ENCODE data around the gene NEU1.
"Not testable (repeated sequence)": the region's sequence is repeated elsewhere in the genome, so short reads cannot be mapped to it uniquely, and the experiment has no call there.

NEU1 gene

GRCh38 chr6:31862344-31863235, at the start of gene NEU1:
Gene NEU1 (minus strand): TSS chr6:31862821. CDS start chr6:31862776, 45 bp downstream.
- DNase-seq (ENCODE audit: low read depth in 2 of 2) = peak; percentile 99 to 100

GRCh38 chr6:31911826-31912585, 49.4 kb upstream of the NEU1 start:
- no peak for DNase-seq (ENCODE audit: low read depth in 2 of 2)

DNA sequence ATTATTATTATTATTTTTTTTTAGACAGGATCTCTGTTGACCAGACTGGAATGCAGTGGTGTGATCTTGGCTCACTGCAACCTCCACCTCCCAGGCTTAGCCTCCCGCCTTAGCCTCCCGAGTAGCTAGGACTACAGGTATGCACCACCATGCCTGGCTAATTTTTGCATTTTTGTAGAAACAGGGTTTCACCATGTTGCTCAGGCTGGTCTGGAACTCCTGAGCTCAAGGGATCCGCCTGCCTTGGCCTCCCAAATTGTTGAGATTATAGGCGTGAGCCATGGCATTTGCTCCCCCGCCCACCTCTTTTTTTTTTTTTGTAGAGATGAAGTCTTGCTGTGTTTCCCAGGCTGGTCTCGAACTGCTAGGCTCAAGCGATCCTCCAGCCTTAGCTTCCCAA, 46.7 kb upstream of the NEU1 start:
- DNase-seq (ENCODE audit: low read depth in 2 of 2) = not testable (repeated sequence)

DNA sequence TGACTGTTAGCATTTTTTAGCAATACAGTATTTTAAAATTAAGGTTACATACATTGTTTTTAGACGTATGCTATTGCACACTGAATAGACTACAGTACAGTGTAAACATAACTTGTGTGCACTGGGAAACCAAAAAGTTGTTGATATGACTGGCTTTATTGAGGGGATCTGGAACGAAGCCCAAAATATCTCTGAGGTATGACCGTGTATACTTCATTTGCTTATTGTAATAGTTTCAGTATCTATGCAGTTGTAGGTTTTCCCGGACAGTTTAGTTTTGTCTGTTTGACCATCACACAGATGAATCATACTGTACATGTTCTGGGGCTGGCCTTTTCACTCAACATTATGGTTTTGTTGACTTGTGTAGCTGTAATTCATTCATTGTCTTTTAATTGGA, 46.2 kb upstream of the NEU1 start:
- no peak for DNase-seq (ENCODE audit: low read depth in 2 of 2)

DNA sequence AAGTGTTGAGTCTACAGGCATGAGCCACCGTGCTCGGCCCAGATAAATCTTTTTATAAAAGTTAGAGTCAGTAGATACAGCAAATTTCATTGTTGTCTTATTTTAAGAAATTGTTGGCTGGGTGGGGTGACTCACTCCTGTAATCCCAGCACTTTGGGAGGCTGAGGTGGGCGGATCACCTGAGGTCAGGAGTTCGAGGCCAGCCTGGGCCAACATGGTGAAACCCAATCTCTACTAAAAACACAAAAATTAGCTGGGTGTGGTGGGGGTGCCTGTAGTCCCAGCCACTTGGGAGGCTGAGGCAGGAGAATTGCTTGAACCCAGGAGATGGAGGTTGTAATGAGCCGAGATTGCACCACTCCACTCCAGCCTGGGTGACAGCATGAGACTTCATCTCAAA, 45.6 kb upstream of the NEU1 start:
- not testable (repeated sequence) for DNase-seq (ENCODE audit: low read depth in 2 of 2)

DNA sequence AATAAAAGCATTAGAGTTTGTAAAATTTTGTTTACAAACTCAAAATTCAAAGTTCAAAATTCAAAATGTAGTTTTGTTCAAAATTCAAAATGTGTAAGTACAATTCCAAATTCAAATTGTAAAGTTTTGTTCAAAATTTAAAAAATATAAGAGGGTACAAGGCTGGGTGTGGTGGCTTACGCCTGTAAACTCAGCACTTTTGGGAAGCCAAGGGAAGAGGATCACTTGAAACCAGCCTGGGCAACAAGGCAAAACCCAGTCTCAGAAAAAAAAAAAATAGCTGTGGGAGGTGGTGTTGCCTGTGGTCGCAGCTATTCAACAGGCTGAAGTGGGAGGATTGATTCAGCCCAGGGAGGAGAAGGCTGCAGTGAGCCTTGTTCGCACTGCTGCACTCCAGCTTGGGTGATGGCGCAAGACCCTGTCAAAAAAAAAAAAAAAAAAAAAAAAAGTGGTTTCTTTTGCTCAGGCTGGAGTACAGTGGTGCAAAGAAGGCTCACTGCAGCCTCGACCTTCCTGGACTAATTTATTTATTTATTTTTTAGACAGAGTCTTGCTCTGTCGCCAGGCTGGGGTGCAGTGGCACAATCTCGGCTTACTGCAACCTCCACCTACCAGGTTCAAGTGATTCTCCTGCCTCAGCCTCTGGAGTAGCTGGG, 44.7 kb upstream of the NEU1 start:
- DNase-seq (ENCODE audit: low read depth in 2 of 2) = no peak

DNA sequence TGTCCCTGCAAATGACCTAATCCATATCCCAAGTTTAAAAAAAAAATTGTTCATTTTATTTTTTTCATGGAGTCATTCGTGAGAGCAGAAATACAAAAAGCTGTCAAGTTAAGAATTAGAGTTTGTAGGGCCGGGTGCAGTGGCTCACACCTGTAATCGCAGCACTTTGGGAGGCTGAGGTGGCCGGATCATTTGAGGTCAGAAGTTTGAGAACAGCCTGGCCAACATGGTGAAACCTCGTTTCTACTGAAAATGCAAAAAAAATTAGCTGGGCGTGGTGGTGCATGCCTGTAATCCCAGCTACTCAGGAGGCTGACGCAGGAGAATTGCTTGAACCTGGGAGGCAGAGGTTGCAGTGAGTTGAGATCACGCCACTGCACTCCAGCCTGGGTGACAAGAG, 44.1 kb upstream of the NEU1 start:
- not testable (repeated sequence) for DNase-seq (ENCODE audit: low read depth in 2 of 2)

DNA sequence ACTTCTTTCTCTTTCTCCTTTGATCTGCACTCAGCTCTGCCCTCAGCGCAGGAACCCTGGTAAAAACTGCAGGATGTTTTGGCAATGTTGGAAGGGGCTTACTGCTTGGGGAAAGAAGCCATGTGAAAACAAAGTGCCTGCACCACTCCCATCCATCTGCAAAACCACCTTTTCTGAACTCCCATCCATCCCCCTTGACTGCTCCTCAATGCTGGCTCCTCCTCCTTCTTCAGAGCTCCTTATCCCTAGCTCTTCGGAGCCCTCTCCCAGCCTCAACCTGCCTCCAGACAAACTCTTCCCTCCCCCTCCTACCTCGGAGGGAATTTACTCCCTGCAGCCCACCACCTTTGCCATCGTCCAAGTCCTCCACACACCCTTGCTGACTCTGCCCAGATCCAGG, 43.5 kb upstream of the NEU1 start:
- no peak for DNase-seq (ENCODE audit: low read depth in 2 of 2)

GRCh38 chr6:31905041-31905440, 42.4 kb upstream of the NEU1 start:
- DNase-seq (ENCODE audit: low read depth in 2 of 2) = no peak

DNA sequence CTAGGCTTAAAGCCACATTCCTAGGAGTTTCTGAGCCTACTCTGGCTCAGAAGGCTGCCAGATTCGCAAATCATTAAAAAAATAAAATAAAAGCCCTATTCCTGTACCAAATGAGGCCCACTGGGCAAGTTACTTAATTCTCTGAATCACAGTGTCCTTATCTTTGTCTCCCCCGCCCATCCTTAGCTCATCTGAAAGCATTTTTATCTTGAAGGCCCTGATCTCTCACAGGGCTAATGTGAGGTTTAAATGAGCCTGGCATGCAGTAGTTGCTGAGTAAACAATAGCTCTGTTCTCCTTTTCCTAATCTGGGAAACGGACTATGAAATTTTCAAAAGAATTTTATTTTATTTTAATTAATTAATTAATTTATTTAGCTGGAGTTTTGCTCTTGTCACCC, 41.3 kb upstream of the NEU1 start:
- DNase-seq (ENCODE audit: low read depth in 2 of 2) = no peak

GRCh38 chr6:31901953-31902643, 39.5 kb upstream of the NEU1 start, which contains the start of gene ZBTB12:
Gene ZBTB12 (minus strand): TSS chr6:31902086. CDS start chr6:31901305, 781 bp downstream.
- DNase-seq (ENCODE audit: low read depth in 2 of 2) = peak; percentile 65 to 82

- DNase-seq (ENCODE audit: low read depth in 2 of 2) = peak; percentile 46 to 69
These were observed 38.9 kb upstream of the NEU1 start for GRCh38 chr6:31901415-31901952.

GRCh38 chr6:31900917-31901414, 38.3 kb upstream of the NEU1 start:
- DNase-seq (ENCODE audit: low read depth in 2 of 2) = no peak

DNA sequence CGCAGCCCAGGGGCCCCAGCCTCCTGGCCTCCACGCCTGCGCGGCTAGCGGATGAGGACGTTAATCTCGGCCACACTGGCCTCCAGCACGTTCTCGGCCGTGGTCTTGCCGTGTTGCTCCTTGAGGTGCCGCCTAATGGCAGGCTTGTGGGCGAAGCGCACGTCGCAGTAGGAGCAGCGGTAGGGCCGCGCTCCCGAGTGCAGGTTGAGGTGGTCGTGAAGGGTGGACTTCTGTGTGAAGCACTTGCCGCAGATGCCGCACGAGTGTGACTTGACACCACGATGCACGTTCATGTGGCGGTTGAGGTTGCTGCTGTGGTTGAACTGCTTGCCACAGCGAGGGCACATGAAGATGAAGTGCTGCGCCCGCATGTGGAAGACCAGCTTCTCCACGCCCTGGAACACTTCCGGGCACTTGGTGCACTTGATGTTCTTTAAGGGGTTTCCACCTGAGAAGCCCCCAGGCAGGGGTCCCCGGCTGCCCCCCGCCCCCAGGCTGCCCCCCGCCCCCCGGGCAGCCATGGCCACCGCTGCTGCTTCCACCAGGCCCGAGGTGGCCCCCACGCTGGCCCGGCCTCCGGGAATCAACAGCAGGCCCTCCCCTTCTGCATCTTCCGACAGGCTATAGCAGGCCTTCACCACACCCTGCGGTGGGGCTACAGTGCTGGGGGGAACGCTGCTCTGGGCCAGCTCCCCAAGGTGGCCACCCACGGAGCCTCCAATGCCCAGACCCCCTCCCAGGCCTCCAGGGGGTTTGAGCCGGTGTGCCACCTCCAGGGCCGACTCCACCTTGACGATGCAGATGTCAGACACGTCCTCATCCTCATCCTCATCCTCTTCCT, 37.5 kb upstream of the NEU1 start:
- DNase-seq (ENCODE audit: low read depth in 2 of 2) = peak in 1 of 2 donors; percentile 16

DNA sequence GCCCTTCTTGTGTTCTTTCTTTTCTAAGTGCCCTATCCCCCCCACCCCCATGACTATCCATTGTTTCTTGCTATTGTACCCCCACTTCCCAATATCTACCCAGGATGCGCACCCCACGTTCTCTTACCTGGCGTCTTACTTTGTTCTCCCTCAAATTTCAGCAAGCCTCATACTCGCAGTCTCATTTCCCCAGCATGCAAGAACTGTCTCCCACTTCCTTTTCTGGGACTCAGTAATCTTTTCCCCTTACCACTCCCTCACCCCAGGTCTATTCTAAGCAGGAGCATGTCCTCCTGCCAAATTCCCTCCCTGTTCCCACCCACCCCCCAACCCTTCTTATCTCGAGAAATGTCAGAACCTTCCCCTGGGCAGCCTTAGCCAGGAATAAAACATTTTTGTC, 36.6 kb upstream of the NEU1 start:
- DNase-seq (ENCODE audit: low read depth in 2 of 2) = no peak

GRCh38 chr6:31898383-31899011, 35.9 kb upstream of the NEU1 start:
- DNase-seq (ENCODE audit: low read depth in 2 of 2) = no peak

GRCh38 chr6:31897612-31898382, 35.2 kb upstream of the NEU1 start, which contains the start of gene EHMT2:
Gene EHMT2 (minus strand): TSS chr6:31897698. CDS start chr6:31897677, 21 bp downstream.
- peak; percentile 63 to 82 for DNase-seq (ENCODE audit: low read depth in 2 of 2)

DNA sequence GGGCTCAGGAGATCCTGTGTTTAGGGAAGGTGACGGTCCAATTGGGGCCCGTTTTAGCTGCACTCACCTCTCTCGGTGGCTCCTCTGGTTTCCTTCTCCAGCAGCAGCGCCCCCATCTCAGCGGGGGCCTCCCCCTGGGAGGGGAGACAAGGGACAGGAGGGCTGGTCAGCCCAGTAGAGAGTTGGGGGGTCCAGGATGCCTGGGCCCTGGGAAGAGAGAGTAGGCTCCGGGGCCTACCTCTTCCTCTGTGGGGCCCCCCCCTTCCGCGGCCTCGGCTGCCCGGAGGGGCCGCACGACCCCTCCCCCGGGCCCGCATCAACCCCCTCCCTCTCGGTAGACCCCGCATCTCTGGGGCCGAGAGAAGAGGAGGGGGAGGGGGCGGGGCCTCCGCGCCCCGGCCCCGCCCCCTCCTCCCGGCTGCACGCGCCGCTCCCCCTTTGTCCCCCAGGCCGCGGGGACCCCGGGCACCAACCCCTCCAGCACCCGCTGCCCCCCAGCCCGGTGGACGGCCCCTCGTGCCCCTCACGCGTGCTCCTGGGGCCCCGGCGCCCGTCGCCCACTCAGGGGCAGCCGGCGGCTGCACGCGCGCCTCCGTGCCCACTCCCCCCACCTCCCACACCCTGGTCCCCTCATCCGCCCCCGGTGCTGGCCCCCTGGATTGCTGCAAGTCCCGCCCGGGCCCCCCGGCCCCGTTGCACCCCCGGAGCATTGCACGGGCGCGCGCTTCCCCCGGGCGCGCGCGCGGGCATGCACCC, 34.4 kb upstream of the NEU1 start:
- peak in 1 of 2 donors; percentile 10 for DNase-seq (ENCODE audit: low read depth in 2 of 2)
